ENCODE results near the gene CMKLR1.

- TF ChIP-seq RAD21 (IDR thresholded peaks at IDR 0.05; ENCODE audit: low read depth) (no peak), REST (IDR thresholded peaks at IDR 0.05; ENCODE audit: low read depth) (no peak), MAX (IDR thresholded peaks at IDR 0.05) (no peak), EGR1 (IDR thresholded peaks at IDR 0.05) (no peak), EP300 (IDR thresholded peaks at IDR 0.05; ENCODE audit: borderline replicate concordance) (no peak), USF1 (IDR thresholded peaks at IDR 0.05) (no peak), TAF1 (IDR thresholded peaks at IDR 0.05; ENCODE audit: low read depth) (no peak), YY1 (IDR thresholded peaks at IDR 0.05; ENCODE audit: low read depth) (no peak), TCF12 (IDR thresholded peaks at IDR 0.05; ENCODE audit: low read depth) (no peak), TEAD4 (IDR thresholded peaks at IDR 0.05) (no peak)
These were observed 69.9 kb downstream of the CMKLR1 start for GRCh38 chr12:108269224-108269623.
